HEK293 (cell line): ENCODE measurements around the gene LONRF2.

Experiments used
- ATF2 ChIP-seq: fragments of 450-650 bp; formaldehyde crosslinking; IDR thresholded peaks from 2 replicates; pipeline ENCODE4 v1.5.1; 2016; ENCODE audit warnings: missing biosample characterization, missing genetic modification characterization, low read depth
- CTCF ChIP-seq: fragments of 450-650 bp; formaldehyde crosslinking; IDR thresholded peaks from 2 replicates; pipeline ENCODE4 v1.5.1; 2016; ENCODE audit warnings: missing biosample characterization, missing genetic modification characterization
- PATZ1 ChIP-seq: fragments of 450-650 bp; formaldehyde crosslinking; IDR thresholded peaks from 2 replicates; pipeline ENCODE4 v1.5.1; 2016; ENCODE audit warnings: missing biosample characterization, missing genetic modification characterization
- REST ChIP-seq: fragments of 450-650 bp; formaldehyde crosslinking; IDR thresholded peaks from 2 replicates; pipeline ENCODE4 v1.5.1; 2016; ENCODE audit warnings: missing biosample characterization, missing genetic modification characterization
- SP2 ChIP-seq: fragments of 450-650 bp; formaldehyde crosslinking; IDR thresholded peaks from 2 replicates; pipeline ENCODE4 v1.5.1; 2016; ENCODE audit warnings: missing biosample characterization, missing genetic modification characterization
- TCF7L2 ChIP-seq: IDR thresholded peaks from 2 replicates; pipeline ENCODE4 v1.6.1; 2011; ENCODE audit warnings: low read depth, mild to moderate bottlenecking, inconsistent platforms, low read length, moderate library complexity, borderline replicate concordance
- ZBTB10 ChIP-seq: fragments of 450-650 bp; formaldehyde crosslinking; IDR thresholded peaks from 2 replicates; pipeline ENCODE4 v1.5.1; 2016; ENCODE audit warnings: missing biosample characterization, missing genetic modification characterization

GRCh38 chr2:100292022-100292580 is 30.2 kb downstream of the LONRF2 start:
- TF ChIP-seq CTCF (tag by site-specific recombination) (no peak), REST (tag by site-specific recombination) (no peak), TCF7L2 (no peak), PATZ1 (tag by site-specific recombination) (peak; percentile 11; the same call in 1 of the 2 replicates), ZBTB10 (tag by site-specific recombination) (no peak), SP2 (tag by site-specific recombination) (no peak), ATF2 (tag by site-specific recombination) (no peak)
